ENCODE results near the gene LETM1. TPM values are rescaled to one million over a fixed set of nuclear protein-coding genes. Genes with fewer than 3 reads are reported as not detected.

The LETM1 gene
- total RNA-seq, 1 donor from 2014 or later: 37.8 TPM

DNA sequence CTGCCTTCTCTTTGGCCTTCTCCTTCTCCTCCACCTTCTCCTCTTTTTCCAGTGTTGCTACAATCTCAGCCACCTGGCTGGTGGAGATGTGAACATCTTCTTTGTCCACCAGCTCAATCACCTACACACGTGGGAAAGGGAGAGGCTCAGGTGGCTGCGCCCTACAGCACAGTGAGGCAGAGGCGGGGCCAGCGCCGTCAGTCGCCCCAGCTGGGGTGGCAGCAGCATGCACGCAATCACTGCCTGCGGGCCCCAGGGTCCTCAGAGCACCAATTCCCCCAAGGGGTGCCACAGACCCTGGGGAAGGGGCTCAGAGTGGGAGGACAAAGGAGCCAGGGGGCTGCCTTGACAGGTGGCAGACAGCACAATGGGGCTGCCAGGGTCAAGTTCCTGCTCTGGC is 41.5 kb downstream of the LETM1 start:
- intact Hi-C loops (cut with DNase I): no loop called here
- DNase-seq (ENCODE audit: low spot score): no peak

DNA sequence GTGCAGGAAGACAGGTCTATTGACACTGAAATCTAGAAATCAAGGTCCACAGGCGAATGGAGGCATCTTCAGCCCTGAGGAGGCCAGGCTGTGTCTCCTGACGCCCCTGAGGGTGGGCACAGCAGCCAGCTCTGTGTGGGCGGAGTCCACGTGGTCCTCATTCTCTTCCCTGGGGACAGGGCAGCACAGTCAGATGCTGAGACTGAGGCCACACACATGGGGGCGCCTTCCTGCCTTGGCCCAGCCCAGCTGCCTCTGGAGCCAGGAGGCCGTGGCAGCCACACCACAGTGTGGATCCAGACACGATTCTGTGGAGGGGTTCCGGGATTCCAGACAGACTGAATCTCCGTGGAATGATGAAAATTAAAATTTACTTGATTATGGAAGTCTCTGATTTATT is 42.0 kb downstream of the LETM1 start:
- intact Hi-C loops (cut with DNase I): no loop called here
- no peak for DNase-seq (ENCODE audit: low spot score)

DNA sequence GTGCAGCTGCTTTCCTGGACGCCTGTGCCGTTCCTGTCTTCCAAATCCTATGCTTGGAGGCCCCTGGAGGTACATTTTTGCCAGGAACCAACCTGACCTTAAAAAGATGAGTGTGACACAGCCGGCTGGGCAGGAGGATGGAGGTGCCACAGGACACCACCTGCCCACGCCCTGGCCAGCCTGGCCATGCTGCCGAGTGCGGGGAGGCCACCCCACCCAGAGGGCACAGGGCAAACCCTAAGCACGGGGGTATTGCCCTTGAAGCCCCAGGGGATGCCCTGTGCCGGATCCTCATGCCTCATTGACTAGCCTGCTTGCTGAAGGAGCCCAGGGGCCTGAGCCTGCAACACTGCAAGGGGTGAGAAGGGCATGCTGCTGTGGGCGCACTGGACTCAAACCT is 42.7 kb downstream of the LETM1 start:
- DNase-seq (ENCODE audit: low spot score): no peak
- intact Hi-C loops (cut with DNase I): no loop called here

DNA sequence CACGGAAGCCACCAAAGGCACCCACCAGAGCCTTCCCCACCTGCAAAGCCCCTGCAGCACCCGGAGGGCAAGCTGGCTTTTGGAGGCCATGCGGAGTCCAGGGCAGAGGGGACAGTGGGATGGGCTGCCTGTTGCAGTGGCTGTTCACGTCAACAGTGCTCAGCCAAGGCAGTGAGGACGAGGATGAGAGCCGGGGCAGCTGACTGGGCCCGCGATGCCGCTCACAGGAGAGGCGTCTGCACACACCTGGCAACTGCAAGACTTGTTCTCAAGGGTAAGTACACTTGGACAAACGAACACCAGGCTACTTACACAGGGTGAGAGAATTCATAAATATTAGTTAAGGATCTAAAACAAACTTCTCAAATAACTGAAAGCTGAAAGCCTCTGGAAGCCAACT is 43.2 kb downstream of the LETM1 start:
- intact Hi-C loops (cut with DNase I): no loop called here

DNA sequence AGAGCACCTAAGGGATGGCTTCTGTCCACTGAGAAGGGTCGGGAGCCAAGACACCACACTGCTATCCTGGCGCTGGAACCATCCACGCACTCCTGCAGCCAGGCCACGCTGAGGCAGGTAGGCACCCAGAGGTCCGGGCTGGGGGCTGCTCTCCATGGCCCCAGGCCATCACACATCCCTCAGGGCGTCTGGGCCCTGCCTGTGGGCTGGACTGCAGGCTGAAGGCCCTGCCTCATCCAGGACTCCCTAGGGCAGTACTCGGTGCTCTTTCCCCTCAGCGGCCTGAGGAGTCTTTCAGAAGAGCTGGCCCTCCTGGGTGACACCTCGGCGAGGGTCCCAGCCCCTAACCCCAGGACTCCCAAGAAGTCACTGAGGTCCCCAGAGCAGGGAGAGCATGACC is 45.2 kb downstream of the LETM1 start:
- intact Hi-C loops (cut with DNase I): loop anchor here (1.0 kb wide), 1 partner anchor 62 kb away; no protein-coding TSS in a partner anchor
- no peak for DNase-seq (ENCODE audit: low spot score)

More for the DNA sequence above, 43.2 kb downstream of the LETM1 start:
- no peak for DNase-seq (ENCODE audit: low spot score)

DNA sequence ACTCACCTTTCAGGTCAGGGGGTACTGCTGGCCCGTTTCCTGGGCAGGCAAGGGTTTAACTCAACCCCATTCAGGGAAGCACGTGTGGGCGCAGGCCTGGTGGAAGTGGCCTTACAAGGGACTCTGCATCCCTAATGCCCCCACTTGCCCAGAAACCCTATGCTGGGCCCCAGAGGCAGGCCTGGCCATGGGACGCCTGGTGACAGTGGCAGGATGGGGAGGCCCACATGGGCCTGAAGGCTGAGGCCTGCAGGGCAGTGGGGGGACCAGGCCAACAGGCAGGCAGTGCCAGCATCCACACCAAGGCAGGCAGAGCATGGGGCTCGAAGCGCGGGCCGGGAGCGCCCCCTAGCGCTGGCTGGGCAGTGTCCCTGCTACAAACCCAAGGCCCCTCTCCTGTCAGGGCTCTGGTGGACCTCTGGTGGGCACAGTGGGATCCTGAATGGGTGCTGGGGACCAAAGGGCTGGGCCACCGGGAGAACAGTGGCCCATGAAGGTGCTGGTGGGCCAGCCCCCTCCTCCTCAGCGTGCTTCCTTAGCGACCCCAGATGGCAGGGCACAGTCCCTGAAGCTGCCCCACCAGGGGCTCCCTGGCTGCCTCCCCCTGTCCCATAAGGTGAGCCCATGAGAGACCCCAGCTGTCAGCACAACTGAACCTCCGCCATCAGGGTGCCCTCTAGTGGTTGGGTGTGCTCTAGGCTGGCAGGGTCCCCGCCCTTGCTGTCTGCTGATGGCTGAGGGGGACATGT is 46.0 kb downstream of the LETM1 start:
- intact Hi-C loops (cut with DNase I): loop anchor here (1.0 kb wide), 1 partner anchor 62 kb away; no protein-coding TSS in a partner anchor
- DNase-seq (ENCODE audit: low spot score): no peak

DNA sequence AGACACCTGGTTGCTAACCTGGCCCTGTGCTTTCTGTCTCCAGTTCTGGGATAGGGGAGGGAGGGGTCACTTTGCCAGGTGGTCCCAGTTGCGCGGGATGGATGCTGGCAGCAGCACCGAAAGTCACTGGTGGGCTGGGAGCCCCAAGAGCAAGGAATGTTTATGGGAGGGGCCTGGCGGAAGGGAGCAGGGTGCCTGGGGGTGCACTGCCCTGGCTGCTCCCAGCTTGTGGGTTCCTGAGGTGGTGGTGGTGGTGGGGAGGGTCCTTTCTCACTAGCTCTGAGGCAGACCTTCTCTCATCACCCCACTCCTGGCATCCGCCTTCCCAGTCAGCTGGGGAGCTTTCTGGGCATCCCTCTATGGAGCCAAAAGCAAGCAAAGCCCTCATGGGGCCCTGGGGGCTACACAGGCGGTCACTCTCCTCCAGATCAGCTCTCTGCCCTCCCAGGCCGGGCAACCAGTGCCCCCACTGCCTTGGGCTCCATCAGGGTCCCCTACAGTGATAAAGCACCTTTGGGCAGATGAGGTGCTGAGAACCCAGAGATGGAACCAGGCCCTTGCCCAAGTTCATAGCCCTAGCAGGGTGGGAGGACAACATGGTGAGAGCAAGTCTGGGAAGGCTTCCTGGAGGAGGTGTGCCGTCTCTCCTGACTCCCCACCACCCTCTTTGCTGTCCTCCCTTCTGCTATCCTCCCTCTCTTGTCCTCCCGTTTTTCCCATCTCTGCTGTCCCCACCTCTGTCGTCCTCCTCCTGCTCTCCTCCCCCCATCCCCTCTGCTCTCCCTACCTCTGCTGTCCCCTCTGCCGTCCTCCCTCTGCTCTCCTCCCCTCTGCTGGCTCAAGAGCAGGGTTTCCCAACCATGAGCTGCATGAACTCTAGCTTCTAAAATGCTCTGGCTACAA is 46.9 kb downstream of the LETM1 start:
- intact Hi-C loops (cut with DNase I): no loop called here
- no peak for DNase-seq (ENCODE audit: low spot score)

DNA sequence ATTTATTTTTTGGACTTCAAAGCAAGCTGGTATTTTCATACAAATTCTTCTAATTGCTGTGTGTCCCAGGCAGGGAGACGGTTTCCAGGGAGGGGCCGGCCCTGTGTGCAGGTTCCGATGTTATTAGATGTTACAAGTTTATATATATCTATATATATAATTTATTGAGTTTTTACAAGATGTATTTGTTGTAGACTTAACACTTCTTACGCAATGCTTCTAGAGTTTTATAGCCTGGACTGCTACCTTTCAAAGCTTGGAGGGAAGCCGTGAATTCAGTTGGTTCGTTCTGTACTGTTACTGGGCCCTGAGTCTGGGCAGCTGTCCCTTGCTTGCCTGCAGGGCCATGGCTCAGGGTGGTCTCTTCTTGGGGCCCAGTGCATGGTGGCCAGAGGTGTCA is 47.6 kb downstream of the LETM1 start:
- DNase-seq (ENCODE audit: low spot score): no peak
- intact Hi-C loops (cut with DNase I): no loop called here

DNA sequence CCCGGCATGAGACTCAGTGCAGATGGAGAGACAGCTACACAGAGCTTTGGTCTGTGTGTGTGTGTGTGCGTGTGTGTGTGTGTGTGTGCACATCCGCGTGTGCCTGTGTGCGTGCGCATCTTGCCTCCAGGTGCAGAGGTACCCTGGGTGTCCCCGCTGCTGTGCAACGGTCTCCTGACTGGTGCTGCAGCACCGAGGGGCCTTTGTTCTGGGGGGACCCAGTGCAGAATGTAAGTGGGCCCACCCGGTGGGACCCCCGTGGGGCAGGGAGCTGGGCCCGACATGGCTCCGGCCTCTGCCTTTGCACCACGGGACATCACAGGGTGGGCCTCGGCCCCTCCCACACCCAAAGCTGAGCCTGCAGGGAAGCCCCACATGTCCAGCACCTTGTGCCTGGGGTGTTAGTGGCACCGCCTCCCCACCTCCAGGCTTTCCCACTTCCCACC is 48.6 kb downstream of the LETM1 start:
- intact Hi-C loops (cut with DNase I): no loop called here
- no peak for DNase-seq (ENCODE audit: low spot score)

DNA sequence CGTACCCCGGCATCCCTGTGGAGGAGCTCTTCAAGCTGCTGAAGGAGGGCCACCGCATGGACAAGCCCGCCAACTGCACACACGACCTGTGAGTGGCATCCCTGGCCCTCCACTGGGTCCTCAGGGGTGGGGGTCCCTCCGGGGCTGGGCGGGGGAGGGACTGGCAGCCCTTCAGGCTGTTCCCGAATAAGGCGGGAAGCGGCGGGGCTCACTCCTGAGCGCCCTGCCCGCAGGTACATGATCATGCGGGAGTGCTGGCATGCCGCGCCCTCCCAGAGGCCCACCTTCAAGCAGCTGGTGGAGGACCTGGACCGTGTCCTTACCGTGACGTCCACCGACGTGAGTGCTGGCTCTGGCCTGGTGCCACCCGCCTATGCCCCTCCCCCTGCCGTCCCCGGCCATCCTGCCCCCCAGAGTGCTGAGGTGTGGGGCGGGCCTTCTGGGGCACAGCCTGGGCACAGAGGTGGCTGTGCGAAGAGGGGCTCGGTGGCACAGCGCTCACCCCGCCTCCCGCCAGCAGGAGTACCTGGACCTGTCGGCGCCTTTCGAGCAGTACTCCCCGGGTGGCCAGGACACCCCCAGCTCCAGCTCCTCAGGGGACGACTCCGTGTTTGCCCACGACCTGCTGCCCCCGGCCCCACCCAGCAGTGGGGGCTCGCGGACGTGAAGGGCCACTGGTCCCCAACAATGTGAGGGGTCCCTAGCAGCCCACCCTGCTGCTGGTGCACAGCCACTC is 49.2 kb downstream of the LETM1 start:
- DNase-seq (ENCODE audit: low spot score): no peak
- intact Hi-C loops (cut with DNase I): no loop called here

DNA sequence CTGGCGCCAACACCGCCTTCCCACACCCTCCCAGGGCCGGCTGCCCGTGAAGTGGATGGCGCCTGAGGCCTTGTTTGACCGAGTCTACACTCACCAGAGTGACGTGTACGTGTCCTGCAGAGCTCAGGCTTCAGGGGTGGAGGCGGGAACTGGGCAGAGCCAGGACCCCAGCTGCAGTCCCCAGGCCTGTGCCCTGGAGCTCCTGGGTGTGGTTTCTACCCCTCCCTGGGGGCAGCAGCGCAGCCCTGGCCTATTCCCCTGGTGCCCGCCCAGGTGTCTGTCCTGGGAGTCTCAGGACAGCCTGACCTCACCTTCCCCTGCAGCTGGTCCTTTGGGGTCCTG is 49.8 kb downstream of the LETM1 start:
- DNase-seq (ENCODE audit: low spot score): no peak
- intact Hi-C loops (cut with DNase I): no loop called here

DNA sequence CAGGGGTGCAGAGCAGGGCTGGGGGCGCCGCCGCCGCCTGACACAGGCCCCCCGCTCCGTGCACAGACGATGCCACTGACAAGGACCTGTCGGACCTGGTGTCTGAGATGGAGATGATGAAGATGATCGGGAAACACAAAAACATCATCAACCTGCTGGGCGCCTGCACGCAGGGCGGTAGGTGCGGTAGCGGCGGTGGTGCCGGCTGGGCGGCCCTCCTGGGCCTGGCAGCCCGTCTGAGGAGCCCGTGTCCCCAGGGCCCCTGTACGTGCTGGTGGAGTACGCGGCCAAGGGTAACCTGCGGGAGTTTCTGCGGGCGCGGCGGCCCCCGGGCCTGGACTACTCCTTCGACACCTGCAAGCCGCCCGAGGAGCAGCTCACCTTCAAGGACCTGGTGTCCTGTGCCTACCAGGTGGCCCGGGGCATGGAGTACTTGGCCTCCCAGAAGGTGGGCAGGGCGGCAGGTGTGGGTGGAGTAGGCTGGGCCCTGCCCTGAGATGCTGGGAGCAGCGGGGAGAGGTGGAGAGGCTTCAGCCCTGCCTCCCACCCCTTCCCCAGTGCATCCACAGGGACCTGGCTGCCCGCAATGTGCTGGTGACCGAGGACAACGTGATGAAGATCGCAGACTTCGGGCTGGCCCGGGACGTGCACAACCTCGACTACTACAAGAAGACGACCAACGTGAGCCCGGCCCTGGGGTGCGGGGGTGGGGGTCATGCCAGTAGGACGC is 50.3 kb downstream of the LETM1 start:
- intact Hi-C loops (cut with DNase I): no loop called here

DNA sequence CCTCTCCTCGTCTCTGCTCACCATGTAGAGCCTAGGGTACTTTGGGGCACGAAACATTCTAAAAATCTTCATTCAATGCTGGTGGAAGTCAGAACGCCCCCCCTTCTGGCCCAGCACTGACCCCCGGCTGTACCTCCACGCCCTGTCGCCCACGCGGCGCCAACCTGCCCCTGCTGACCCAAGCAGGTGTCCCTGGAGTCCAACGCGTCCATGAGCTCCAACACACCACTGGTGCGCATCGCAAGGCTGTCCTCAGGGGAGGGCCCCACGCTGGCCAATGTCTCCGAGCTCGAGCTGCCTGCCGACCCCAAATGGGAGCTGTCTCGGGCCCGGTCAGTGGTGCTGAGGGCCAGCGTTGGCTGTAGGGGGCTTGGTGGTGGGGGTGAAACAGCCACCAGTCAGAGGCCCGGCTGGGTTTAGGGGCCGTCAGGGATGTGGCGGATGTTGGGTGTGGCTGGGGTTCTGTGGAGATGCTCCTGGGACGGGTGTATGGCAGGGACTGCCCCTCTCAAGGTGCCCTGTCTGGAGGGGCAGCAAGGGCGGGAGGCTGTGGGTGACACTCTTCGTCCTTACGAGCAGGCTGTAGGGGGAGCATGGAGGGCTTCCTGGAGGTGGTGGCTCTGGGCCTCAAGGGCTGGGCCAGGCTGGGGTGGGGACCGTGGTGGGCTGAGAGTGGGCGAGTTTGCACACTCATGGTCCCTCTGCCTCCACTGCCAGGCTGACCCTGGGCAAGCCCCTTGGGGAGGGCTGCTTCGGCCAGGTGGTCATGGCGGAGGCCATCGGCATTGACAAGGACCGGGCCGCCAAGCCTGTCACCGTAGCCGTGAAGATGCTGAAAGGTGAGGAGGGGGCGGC is 51.1 kb downstream of the LETM1 start:
- intact Hi-C loops (cut with DNase I): no loop called here
- no peak for DNase-seq (ENCODE audit: low spot score)

More for the DNA sequence above, 50.3 kb downstream of the LETM1 start:
- no peak for DNase-seq (ENCODE audit: low spot score)

DNA sequence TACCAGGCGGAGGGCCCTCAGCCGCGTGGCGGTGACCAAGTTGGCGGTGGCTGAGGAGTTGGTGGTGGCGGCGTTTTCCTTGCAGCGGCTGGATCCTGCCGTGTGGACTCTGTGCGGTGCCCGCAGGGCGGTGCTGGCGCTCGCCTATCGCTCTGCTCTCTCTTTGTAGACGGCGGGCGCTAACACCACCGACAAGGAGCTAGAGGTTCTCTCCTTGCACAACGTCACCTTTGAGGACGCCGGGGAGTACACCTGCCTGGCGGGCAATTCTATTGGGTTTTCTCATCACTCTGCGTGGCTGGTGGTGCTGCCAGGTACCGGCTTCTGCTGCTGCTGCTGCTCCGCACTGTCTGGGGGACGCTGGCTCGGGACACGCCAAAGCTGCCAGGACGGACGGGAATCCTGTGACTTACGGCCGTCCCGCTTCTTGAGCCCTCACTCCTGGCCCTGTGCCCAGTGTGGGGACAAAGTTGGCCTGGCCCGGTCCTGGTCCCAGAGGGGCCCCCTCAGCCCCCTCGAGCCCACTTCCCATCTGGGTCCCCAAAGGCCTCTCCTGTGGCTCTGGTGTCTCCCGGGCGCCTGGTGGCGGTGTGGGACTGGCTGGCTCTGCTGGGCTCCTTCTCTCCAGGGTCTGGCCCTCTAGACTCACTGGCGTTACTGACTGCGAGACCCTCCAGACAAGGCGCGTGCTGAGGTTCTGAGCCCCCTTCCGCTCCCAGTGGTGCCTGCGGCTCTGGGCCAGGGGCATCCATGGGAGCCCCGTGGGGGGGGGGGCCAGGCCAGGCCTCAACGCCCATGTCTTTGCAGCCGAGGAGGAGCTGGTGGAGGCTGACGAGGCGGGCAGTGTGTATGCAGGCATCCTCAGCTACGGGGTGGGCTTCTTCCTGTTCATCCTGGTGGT is 52.2 kb downstream of the LETM1 start:
- no peak for DNase-seq (ENCODE audit: low spot score)
- intact Hi-C loops (cut with DNase I): no loop called here

DNA sequence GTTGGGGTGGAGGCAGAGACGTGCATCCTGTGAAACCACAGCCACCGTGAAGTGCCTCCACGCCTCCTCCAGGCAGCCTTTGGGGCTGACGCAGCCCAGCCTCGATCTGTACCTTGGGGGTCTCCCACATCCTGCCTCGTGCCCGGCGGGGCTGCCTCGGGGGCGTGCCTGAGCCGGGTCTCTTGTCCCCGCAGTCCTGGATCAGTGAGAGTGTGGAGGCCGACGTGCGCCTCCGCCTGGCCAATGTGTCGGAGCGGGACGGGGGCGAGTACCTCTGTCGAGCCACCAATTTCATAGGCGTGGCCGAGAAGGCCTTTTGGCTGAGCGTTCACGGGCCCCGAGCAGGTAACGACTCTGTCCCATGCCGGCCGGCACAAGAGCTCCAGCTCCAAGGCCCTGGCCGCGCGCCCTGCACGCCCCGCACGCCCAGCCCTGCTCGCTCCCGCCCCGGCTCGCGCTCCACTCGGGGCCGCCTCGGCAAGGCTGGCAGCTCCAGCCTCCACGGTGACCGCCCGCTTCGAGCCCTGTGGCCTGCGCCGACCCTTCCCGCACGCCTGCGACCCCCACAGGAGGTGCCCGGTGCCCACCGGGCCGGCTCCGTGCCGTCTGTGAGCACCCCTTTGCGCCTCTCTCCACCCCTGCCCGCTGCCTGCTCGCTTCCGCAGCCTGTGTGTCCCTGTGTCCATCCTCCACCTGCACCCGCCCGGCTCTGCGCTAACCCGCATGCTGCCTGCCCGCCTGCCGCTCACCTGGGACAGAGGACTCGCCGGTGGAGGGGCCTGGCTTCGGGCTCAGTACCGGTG is 53.0 kb downstream of the LETM1 start:
- intact Hi-C loops (cut with DNase I): no loop called here
- no peak for DNase-seq (ENCODE audit: low spot score)

DNA sequence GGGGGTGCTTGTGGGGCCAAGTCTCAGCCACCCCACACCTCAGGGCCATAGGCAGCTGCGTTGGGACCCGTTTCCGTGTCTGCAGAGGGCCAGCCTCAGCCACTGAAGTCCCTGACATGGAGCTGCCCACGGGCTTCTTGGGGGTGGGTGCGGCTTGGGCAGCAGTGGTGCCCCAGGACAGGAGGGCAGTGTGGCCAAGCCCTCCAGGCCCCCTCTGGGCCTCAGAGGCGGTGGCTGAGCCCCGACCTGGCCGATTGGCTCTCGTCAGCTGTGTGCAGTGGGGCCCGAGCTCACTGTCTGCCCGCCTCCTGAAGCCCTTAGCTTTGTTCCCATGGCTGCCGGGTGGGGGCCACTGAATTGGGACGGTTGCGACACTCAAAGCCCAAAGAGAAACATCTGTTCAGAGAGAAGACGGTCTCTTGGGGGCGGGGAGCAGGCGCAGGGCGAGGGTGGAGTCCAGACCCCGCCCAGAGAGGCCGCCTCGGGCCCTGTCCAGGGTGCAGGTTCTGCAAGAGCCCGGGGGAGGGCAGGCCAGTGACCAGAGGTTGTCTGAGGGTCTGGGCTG is 53.7 kb downstream of the LETM1 start:
- intact Hi-C loops (cut with DNase I): no loop called here
- no peak for DNase-seq (ENCODE audit: low spot score)
